ENCODE results near the gene TSNAXIP1.

The TSNAXIP1 gene

DNA sequence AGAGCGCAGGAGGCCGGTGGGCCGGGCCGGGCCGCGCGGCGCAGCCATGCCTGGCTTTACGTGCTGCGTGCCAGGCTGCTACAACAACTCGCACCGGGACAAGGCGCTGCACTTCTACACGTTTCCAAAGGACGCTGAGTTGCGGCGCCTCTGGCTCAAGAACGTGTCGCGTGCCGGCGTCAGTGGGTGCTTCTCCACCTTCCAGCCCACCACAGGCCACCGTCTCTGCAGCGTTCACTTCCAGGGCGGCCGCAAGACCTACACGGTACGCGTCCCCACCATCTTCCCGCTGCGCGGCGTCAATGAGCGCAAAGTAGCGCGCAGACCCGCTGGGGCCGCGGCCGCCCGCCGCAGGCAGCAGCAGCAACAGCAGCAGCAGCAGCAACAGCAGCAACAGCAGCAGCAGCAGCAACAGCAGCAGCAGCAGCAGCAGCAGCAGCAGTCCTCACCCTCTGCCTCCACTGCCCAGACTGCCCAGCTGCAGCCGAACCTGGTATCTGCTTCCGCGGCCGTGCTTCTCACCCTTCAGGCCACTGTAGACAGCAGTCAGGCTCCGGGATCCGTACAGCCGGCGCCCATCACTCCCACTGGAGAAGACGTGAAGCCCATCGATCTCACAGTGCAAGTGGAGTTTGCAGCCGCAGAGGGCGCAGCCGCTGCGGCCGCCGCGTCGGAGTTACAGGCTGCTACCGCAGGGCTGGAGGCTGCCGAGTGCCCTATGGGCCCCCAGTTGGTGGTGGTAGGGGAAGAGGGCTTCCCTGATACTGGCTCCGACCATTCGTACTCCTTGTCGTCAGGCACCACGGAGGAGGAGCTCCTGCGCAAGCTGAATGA, 36.0 kb downstream of the TSNAXIP1 start:
- Histone ChIP-seq H3K4me3 (ENCODE audit: low read depth, low read length) (peak overlapping the region; percentile 57), H3K27ac (peak overlapping the region; percentile 99), H3K9ac (no peak overlapping the region), H3K9me3 (ENCODE audit: control insufficient read depth, low read length) (no peaks in the 10 kb centered on the region), H3K79me2 (peaks cover 12% of the 10 kb centered on the region), H3K4me1 (peaks cover 15% of the 10 kb centered on the region), H3K27me3 (ENCODE audit: control insufficient read depth, insufficient read depth, low read length) (no peaks in the 10 kb centered on the region), H2AFZ (peak overlapping the region; percentile 65), H3K36me3 (ENCODE audit: control insufficient read depth, insufficient read depth, low read length) (no peaks in the 10 kb centered on the region), H3K4me2 (ENCODE audit: low read length) (peak overlapping the region; percentile 84)
- peak; percentile 24 for TF ChIP-seq CTCF (IDR thresholded peaks at IDR 0.05)

DNA sequence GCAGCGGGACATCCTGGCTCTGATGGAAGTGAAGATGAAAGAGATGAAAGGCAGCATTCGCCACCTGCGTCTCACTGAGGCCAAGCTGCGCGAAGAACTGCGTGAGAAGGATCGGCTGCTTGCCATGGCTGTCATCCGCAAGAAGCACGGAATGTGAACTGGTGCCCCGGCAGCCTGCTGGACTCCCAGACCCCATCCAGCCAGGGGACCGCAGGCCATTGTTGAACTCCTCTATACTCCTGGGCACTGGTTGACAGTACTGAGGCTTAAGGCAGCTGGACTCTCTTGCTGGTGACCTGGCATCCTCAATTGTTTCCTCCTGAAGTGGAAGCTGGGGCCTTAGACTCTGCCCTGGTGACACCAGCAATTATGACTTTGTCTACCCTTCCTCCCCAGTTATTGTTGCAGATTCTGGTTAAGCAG, 36.7 kb downstream of the TSNAXIP1 start:
- no peaks in the 10 kb centered on the region for H3K9me3 ChIP-seq (ENCODE audit: control insufficient read depth, low read length)
- H3K36me3 ChIP-seq (ENCODE audit: control insufficient read depth, insufficient read depth, low read length), result no peaks in the 10 kb centered on the region
- H3K9ac ChIP-seq, result no peak overlapping the region
- H2AFZ ChIP-seq, result peak overlapping the region; percentile 65
- H3K4me1 ChIP-seq, result peaks cover 21% of the 10 kb centered on the region
- no peaks in the 10 kb centered on the region for H3K27me3 ChIP-seq (ENCODE audit: control insufficient read depth, insufficient read depth, low read length)
- peak overlapping the region; percentile 99 for H3K27ac ChIP-seq
- peak overlapping the region; percentile 84 for H3K4me2 ChIP-seq (ENCODE audit: low read length)
- H3K4me3 ChIP-seq (ENCODE audit: low read depth, low read length), result peak overlapping the region; percentile 57
- no peak for TF ChIP-seq CTCF (IDR thresholded peaks at IDR 0.05)
- H3K79me2 ChIP-seq, result peaks cover 18% of the 10 kb centered on the region

- Histone ChIP-seq H3K4me3 (ENCODE audit: low read depth, low read length) (no peak overlapping the region), H3K36me3 (ENCODE audit: control insufficient read depth, insufficient read depth, low read length) (no peaks in the 10 kb centered on the region), H3K9ac (no peak overlapping the region), H3K27ac (no peak overlapping the region), H3K9me3 (ENCODE audit: control insufficient read depth, low read length) (no peaks in the 10 kb centered on the region), H3K4me1 (peaks cover 22% of the 10 kb centered on the region), H3K4me2 (ENCODE audit: low read length) (peak overlapping the region; percentile 43), H3K79me2 (peaks cover 29% of the 10 kb centered on the region), H2AFZ (no peak overlapping the region), H3K27me3 (ENCODE audit: control insufficient read depth, insufficient read depth, low read length) (no peaks in the 10 kb centered on the region)
- peak; percentile 13 for TF ChIP-seq CTCF (IDR thresholded peaks at IDR 0.05)
Measured at GRCh38 chr16:67844497-67844896, 37.8 kb downstream of the TSNAXIP1 start.

DNA sequence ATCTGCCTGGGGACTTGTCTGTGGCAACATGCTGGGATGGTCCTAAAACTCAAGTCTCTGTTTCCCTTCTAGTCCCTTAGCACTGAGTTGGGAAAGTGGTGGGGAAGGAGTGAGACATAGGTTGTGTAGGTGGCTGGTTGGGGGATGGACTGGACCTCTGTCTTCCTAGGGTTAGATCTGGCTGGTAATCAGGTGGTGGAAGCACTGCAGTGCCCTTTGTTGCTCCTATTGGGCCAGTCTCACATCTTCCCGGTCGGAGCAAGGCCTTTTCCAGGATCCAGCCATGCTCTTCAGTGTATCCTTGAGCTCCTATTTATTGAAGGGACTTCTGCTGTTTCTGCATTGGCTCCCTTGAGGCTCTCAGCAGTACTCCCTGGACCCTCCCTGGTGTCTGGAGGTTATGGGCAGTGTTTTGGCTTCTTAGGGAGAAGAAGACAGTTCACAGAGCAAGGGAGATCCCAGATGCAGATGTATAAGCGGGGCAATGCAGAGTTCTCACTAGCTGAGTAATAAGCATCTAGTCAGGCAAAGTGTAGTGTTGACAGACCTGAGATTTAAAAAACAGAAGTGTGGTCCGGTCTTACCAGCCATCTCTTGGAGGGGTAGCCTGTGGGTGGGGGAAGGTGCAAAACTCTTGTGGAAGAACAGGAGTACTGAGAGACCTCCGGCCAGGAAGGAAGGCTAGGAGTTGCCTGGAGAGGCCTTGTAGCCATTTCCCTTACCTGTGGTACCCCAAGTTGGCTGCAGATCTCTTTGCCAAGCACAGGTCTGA, 38.8 kb downstream of the TSNAXIP1 start:
- Histone ChIP-seq H2AFZ (peak overlapping the region; percentile 94), H3K79me2 (peaks cover 36% of the 10 kb centered on the region), H3K27me3 (ENCODE audit: control insufficient read depth, insufficient read depth, low read length) (no peaks in the 10 kb centered on the region), H3K9me3 (ENCODE audit: control insufficient read depth, low read length) (no peaks in the 10 kb centered on the region), H3K36me3 (ENCODE audit: control insufficient read depth, insufficient read depth, low read length) (no peaks in the 10 kb centered on the region), H3K4me2 (ENCODE audit: low read length) (peak overlapping the region; percentile 96), H3K27ac (peak overlapping the region; percentile 88), H3K4me1 (peaks cover 22% of the 10 kb centered on the region), H3K4me3 (ENCODE audit: low read depth, low read length) (no peak overlapping the region), H3K9ac (no peak overlapping the region)
- no peak for TF ChIP-seq CTCF (IDR thresholded peaks at IDR 0.05)
